ENCODE measurements around the gene FAM229A. TPM values are rescaled to one million over a fixed set of nuclear protein-coding genes. Genes with fewer than 3 reads are reported as not detected.

The FAM229A gene
- total and polyA plus RNA-seq, 2 experiments from 2014 or later = 3.6 to 4.2 TPM

- Mint-ChIP-seq H3K4me1 (no peaks in the 10 kb centered on the region), H3K9me3 (no peaks in the 10 kb centered on the region; the same call in 1 of the 3 replicates), H3K27ac (no peak overlapping the region), H3K4me3 (no peak overlapping the region), H3K27me3 (ENCODE audit: insufficient read depth, low read depth, poor library complexity) (peaks cover 6% of the 10 kb centered on the region), H3K36me3 (ENCODE audit: low read depth) (peaks cover 80% of the 10 kb centered on the region)
- Histone ChIP-seq H3K79me2 (replicated peaks; ENCODE audit: insufficient read depth) (no peaks in the 10 kb centered on the region), H3K4me2 (no peak overlapping the region), H4K20me1 (replicated peaks; ENCODE audit: insufficient read depth) (peaks cover 12% of the 10 kb centered on the region), H2AFZ (no peak overlapping the region), H3K9me2 (ENCODE audit: insufficient read depth) (no peaks in the 10 kb centered on the region), H3K36me3 (ENCODE audit: insufficient read depth) (peaks cover 34% of the 10 kb centered on the region), H3F3A (replicated peaks; ENCODE audit: low read depth) (no peaks in the 10 kb centered on the region), H3K4me3 (no peak overlapping the region), H3K27me3 (ENCODE audit: insufficient read depth) (no peaks in the 10 kb centered on the region), H3K27ac (ENCODE audit: low read depth) (no peak overlapping the region), H3K4me1 (ENCODE audit: insufficient read depth) (no peaks in the 10 kb centered on the region)
- DNase-seq (ENCODE audit: low spot score) (no peak), ATAC-seq (no peak)
- TF ChIP-seq EZH2phosphoT487 (IDR thresholded peaks at IDR 0.05; ENCODE audit: unreplicated experiment) (no peak), ZNF331 (CRISPR knock-in tag; IDR thresholded peaks at IDR 0.05; ENCODE audit: low read depth) (no peak), STAT1 (IDR thresholded peaks at IDR 0.05; ENCODE audit: unreplicated experiment) (no peak), JUNB (IDR thresholded peaks at IDR 0.05; ENCODE audit: unreplicated experiment) (no peak), ZNF114 (CRISPR knock-in tag; IDR thresholded peaks at IDR 0.05) (no peak), EZH2 (IDR thresholded peaks at IDR 0.05; ENCODE audit: low read depth, unreplicated experiment) (no peak), REST (IDR thresholded peaks at IDR 0.05; ENCODE audit: unreplicated experiment) (no peak)
- TF ChIP-seq, protein P1, sequence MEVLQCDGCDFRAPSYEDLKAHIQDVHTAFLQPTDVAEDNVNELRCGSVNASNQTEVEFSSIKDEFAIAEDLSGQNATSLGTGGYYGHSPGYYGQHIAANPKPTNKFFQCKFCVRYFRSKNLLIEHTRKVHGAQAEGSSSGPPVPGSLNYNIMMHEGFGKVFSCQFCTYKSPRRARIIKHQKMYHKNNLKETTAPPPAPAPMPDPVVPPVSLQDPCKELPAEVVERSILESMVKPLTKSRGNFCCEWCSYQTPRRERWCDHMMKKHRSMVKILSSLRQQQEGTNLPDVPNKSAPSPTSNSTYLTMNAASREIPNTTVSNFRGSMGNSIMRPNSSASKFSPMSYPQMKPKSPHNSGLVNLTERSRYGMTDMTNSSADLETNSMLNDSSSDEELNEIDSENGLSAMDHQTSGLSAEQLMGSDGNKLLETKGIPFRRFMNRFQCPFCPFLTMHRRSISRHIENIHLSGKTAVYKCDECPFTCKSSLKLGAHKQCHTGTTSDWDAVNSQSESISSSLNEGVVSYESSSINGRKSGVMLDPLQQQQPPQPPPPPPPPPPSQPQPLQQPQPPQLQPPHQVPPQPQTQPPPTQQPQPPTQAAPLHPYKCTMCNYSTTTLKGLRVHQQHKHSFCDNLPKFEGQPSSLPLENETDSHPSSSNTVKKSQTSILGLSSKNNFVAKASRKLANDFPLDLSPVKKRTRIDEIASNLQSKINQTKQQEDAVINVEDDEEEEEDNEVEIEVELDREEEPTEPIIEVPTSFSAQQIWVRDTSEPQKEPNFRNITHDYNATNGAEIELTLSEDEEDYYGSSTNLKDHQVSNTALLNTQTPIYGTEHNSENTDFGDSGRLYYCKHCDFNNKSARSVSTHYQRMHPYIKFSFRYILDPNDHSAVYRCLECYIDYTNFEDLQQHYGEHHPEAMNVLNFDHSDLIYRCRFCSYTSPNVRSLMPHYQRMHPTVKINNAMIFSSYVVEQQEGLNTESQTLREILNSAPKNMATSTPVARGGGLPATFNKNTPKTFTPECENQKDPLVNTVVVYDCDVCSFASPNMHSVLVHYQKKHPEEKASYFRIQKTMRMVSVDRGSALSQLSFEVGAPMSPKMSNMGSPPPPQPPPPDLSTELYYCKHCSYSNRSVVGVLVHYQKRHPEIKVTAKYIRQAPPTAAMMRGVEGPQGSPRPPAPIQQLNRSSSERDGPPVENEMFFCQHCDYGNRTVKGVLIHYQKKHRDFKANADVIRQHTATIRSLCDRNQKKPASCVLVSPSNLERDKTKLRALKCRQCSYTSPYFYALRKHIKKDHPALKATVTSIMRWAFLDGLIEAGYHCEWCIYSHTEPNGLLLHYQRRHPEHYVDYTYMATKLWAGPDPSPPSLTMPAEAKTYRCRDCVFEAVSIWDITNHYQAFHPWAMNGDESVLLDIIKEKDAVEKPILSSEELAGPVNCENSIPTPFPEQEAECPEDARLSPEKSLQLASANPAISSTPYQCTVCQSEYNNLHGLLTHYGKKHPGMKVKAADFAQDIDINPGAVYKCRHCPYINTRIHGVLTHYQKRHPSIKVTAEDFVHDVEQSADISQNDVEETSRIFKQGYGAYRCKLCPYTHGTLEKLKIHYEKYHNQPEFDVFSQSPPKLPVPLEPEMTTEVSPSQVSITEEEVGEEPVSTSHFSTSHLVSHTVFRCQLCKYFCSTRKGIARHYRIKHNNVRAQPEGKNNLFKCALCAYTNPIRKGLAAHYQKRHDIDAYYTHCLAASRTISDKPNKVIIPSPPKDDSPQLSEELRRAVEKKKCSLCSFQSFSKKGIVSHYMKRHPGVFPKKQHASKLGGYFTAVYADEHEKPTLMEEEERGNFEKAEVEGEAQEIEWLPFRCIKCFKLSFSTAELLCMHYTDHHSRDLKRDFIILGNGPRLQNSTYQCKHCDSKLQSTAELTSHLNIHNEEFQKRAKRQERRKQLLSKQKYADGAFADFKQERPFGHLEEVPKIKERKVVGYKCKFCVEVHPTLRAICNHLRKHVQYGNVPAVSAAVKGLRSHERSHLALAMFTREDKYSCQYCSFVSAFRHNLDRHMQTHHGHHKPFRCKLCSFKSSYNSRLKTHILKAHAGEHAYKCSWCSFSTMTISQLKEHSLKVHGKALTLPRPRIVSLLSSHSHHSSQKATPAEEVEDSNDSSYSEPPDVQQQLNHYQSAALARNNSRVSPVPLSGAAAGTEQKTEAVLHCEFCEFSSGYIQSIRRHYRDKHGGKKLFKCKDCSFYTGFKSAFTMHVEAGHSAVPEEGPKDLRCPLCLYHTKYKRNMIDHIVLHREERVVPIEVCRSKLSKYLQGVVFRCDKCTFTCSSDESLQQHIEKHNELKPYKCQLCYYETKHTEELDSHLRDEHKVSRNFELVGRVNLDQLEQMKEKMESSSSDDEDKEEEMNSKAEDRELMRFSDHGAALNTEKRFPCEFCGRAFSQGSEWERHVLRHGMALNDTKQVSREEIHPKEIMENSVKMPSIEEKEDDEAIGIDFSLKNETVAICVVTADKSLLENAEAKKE (CRISPR knock-in tag; IDR thresholded peaks at IDR 0.05) = no peak
- TF ChIP-seq, protein P2, sequence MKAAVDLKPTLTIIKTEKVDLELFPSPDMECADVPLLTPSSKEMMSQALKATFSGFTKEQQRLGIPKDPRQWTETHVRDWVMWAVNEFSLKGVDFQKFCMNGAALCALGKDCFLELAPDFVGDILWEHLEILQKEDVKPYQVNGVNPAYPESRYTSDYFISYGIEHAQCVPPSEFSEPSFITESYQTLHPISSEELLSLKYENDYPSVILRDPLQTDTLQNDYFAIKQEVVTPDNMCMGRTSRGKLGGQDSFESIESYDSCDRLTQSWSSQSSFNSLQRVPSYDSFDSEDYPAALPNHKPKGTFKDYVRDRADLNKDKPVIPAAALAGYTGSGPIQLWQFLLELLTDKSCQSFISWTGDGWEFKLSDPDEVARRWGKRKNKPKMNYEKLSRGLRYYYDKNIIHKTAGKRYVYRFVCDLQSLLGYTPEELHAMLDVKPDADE (IDR thresholded peaks at IDR 0.05) = no peak
- TF ChIP-seq, protein P3, sequence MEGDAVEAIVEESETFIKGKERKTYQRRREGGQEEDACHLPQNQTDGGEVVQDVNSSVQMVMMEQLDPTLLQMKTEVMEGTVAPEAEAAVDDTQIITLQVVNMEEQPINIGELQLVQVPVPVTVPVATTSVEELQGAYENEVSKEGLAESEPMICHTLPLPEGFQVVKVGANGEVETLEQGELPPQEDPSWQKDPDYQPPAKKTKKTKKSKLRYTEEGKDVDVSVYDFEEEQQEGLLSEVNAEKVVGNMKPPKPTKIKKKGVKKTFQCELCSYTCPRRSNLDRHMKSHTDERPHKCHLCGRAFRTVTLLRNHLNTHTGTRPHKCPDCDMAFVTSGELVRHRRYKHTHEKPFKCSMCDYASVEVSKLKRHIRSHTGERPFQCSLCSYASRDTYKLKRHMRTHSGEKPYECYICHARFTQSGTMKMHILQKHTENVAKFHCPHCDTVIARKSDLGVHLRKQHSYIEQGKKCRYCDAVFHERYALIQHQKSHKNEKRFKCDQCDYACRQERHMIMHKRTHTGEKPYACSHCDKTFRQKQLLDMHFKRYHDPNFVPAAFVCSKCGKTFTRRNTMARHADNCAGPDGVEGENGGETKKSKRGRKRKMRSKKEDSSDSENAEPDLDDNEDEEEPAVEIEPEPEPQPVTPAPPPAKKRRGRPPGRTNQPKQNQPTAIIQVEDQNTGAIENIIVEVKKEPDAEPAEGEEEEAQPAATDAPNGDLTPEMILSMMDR (conservative IDR thresholded peaks at IDR 0.05; ENCODE audit: low read depth in 2 of 2) = no peak
Measured at GRCh38 chr1:32380057-32380456, 17.8 kb upstream of the FAM229A start.

Data from GM23338 (cell line).